Keratinocyte (primary cell): ENCODE data around the gene FBXO17.

ENCODE experiments used
- CTCF ChIP-seq, 3 experiments: IDR thresholded peaks in 1 of 3; conservative IDR thresholded peaks in 1 of 3; optimal IDR thresholded peaks in 1 of 3; 2 replicates in 2 of 3; 3 replicates in 1 of 3; pipeline versions ENCODE3 to v1.5.1; 2011; ENCODE audit warnings: low read length in 3 of 3, mild to moderate bottlenecking in 3 of 3, moderate library complexity in 2 of 3, control low read depth in 1 of 3, inconsistent platforms in 1 of 3; ENCODE audit not compliant: insufficient read depth in 2 of 3; ENCODE audit errors: extremely low read depth in 1 of 3
- EZH2 ChIP-seq: IDR thresholded peaks from one replicate; pipeline ENCODE4 v1.6.1; 2012; ENCODE audit warnings: inconsistent platforms, mild to moderate bottlenecking, low read length, moderate library complexity

GRCh38 chr19:38911388-38912001 lies 64.0 kb downstream of the FBXO17 start:
- TF ChIP-seq EZH2 (no peak), CTCF (optimal IDR thresholded peaks at IDR 0.05 in 1 of 3, IDR thresholded peaks at IDR 0.05 in 1 of 3, conservative IDR thresholded peaks at IDR 0.05 in 1 of 3; ENCODE audit: extremely low read depth in 1 of 3, insufficient read depth in 2 of 3, low read length in 3 of 3) (no peak)
